Measurements from ENCODE around the gene NOSTRIN.

The NOSTRIN gene

GRCh38 chr2:168814939-168815907 lies 12.8 kb downstream of the NOSTRIN start:
- DNase-seq (ENCODE audit: low read depth): no peak
- no peak overlapping the region for H3K4me3 ChIP-seq (ENCODE audit: low read depth, low read length)

DNA sequence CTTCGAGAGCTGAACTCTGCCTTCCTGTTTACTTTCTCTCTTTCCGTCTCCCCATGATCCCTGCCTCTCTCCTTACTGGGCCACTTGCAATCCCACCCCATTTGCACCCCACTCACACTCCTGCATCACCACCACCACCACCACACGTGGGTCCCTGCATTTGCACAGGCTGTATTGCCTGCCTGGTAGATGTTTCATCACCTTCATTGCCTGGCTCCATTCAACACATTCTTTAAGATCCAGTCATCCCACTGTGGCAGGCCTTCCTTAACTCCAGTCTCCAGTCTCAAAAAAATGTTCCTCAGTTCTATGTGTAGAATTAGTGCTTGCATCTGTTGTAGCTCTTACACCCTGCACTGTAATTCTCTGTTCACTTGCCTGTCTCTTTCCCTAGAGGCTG lies 13.9 kb downstream of the NOSTRIN start:
- peak; percentile 77 for DNase-seq (ENCODE audit: low read depth)
- no peak overlapping the region for H3K4me3 ChIP-seq (ENCODE audit: low read depth, low read length)

DNA sequence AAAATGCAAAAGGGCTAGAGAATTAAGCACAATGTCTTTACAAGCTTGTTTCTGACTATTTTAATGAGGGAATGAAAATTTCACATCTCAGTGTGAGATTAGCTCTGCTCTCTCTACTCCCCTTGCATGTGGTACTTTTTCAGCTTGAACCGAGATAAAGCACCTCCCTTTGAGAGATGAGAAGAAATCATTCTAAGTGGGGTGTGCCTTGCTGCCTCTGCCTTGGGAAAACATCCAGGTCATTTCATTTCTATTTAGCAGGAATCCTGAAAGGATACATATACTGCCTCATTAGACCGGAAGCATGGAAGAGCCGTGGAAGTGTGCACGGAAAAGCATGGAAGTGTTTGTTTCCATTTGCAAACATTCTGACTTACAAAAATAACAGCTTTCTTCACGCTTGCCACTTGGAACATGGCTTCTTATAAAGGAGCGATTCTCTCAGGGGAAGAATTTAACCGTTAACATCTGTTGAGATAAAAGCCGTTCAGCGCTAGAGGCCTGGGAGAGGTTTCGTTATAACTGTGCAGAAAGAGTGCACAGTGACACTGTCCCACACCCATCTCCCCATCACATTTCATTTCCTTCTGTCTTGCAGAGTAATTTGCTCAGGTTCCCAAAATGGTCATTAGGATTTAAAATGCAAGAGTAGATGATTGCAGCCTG lies 16.7 kb downstream of the NOSTRIN start:
- no peak for DNase-seq (ENCODE audit: low read depth)

DNA sequence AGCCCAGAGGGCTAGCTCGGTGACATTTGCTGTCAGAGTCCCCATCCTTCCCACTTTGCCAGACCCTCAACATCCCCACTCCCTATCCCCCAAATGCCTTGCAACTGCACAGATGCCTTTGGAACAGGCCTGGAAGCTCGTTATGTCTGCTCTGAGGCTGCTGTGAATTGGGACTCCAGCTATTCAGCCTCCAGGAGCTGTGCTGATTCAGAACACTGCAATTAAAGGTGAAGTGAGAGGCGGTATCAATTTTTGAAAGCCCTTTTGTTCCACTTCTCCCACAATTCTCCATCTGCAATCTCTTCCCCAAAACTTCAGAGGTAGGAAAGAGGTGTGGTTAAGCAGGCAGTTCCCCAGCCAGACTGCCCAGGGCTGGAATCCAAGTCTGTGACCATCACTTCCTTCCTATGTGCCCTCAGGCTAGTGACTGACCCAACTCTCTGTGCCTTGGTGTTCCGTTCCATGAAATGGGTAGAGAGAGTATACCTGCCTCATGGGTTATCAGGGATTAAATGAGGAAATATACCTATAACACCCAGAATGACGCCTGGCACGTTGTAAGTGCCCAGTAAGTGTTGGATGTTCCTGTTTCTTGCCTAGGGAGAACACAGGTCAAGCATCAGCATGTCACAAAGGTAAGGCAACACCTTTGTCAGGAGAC lies 17.5 kb downstream of the NOSTRIN start:
- no peak overlapping the region for H3K4me3 ChIP-seq (ENCODE audit: low read depth, low read length)

More for the DNA sequence above, 16.7 kb downstream of the NOSTRIN start:
- H3K4me3 ChIP-seq (ENCODE audit: low read depth, low read length): no peak overlapping the region

DNA sequence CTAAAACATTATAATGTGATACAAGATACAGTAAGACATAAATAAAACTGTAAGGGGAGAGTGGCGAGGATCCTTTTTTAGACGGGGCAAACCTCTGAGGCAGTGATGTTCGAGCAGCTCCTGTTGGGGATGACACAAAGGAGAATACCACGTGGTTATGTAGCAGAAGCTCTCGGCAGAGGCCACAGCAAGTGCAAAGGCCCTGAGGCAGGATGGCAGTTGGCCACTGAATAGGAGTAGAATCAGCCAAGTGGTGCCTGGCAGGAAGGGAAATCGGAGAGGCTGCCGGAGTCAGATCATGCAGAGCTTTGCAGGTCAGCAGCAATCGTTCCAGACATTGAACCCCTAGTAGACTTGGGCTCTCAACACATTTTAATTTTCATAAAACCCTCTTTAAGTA lies 19.1 kb downstream of the NOSTRIN start:
- no peak overlapping the region for H3K4me3 ChIP-seq (ENCODE audit: low read depth, low read length)
- DNase-seq (ENCODE audit: low read depth): no peak

More for the DNA sequence above, 17.5 kb downstream of the NOSTRIN start:
- DNase-seq (ENCODE audit: low read depth): no peak

- no peak for DNase-seq (ENCODE audit: low read depth)
- no peak overlapping the region for H3K4me3 ChIP-seq (ENCODE audit: low read depth, low read length)
These were observed 19.6 kb downstream of the NOSTRIN start for GRCh38 chr2:168821992-168822391.

GRCh38 chr2:168825126-168825525 lies 22.7 kb downstream of the NOSTRIN start:
- H3K4me3 ChIP-seq (ENCODE audit: low read depth, low read length): no peak overlapping the region
- no peak for DNase-seq (ENCODE audit: low read depth)

DNA sequence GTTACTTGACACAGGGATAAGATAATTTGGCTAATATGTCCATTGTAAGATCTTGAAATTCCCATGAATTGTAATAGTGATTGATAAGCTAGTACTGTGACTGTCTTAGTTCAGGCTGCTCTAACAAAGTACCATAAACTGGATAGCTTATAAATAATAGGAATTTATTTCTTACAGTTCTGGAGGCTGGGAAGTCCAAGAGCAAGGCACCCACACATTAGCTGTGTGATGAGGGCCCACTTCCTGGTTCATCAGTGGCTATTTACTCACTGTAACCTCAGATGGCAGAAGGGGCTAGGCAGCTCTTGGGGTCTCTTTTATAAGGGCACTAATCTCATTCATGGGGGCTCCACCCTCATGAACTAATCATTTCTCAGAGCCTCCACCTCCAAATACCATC lies 28.5 kb downstream of the NOSTRIN start:
- H3K4me3 ChIP-seq (ENCODE audit: low read depth, low read length): no peak overlapping the region
- no peak for DNase-seq (ENCODE audit: low read depth)

DNA sequence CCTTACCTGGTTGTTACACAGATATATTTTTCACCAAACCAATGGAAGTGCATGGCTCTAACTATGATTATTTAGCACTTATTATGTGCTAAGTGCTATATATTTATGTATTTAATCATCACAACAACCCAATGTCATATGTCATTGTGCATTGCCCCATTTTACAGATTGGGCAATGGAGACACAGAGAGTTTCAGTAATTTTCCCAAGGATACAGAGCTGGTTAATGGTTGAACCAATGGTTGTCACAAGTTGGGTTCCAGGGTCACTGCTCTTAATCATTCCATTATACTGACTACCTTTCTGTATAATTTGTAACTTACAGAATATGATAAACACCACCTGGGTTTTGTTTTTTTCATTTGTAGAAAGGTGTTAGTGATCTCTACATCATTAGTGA lies 29.2 kb downstream of the NOSTRIN start:
- no peak overlapping the region for H3K4me3 ChIP-seq (ENCODE audit: low read depth, low read length)
- DNase-seq (ENCODE audit: low read depth): no peak

- no peak for DNase-seq (ENCODE audit: low read depth)
- H3K4me3 ChIP-seq (ENCODE audit: low read depth, low read length): no peak overlapping the region
These were observed 33.5 kb downstream of the NOSTRIN start for GRCh38 chr2:168835969-168836368.

- no peak for DNase-seq (ENCODE audit: low read depth)
- H3K4me3 ChIP-seq (ENCODE audit: low read depth, low read length): no peak overlapping the region
These were observed 39.0 kb downstream of the NOSTRIN start for GRCh38 chr2:168841445-168841844.

DNA sequence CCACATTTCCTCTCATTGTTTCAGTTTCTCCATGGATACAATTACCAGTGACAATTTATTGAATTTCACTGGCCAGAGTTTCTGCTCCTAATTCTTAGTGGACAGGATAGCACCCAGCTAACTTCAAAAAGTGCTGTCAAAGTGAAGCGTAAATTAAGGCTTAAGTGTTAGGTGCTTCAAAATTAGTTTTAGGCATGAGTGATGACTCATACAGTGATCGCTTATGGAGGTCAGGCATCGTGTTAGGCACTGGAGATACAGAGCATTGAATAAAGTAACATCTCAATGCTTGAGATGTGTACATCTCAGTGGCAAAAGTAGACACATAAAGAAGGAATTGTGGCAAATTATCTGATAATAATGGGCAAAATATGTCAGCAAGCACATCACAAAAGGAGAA lies 40.8 kb downstream of the NOSTRIN start:
- no peak overlapping the region for H3K4me3 ChIP-seq (ENCODE audit: low read depth, low read length)
- DNase-seq (ENCODE audit: low read depth): no peak

GRCh38 chr2:168848225-168848624 lies 45.8 kb downstream of the NOSTRIN start:
- no peak for DNase-seq (ENCODE audit: low read depth)
- no peak overlapping the region for H3K4me3 ChIP-seq (ENCODE audit: low read depth, low read length)

DNA sequence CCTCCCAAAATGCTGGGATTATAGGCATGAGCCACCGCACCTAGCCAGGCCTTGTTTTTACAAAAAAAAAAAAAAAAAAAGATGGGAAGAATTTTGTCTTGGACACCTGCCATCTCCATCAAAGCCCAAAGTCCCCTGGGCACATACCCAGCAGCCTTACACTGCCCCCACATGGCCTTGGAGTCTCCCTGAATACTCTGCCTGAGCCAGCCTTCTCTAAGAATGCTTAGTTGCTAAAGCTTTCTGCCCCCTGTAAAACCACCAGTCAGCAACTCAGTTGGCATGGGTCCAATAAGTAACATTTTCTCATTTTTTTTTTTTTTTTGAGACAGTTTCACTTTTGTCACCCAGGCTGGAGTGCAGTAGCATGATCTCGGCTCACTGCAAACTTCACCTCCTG lies 47.2 kb downstream of the NOSTRIN start:
- DNase-seq (ENCODE audit: low read depth): peak; percentile 13

DNA sequence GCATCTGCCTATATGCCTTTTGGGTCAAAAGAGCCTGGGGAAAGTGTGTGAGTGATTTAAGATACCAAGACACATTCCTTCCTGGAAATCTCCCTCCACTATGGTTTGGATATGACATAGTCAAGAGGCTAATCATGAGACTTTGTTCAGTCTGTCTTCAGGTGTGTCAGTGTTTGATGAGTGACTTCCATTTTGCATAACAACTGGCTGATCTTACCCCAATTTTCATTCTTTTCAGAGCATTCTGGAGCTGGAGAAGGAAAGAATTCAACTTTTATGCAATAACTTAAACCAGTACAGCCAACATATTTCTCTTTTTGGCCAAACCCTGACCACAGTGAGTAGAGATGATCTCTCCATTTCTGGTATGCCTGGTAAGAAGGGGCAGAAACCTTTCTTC lies 48.4 kb downstream of the NOSTRIN start:
- no peak overlapping the region for H3K4me3 ChIP-seq (ENCODE audit: low read depth, low read length)
- no peak for DNase-seq (ENCODE audit: low read depth)

More for the DNA sequence above, 47.2 kb downstream of the NOSTRIN start:
- H3K4me3 ChIP-seq (ENCODE audit: low read depth, low read length): no peak overlapping the region

GRCh38 chr2:168851674-168852320 lies 49.4 kb downstream of the NOSTRIN start:
- H3K4me3 ChIP-seq (ENCODE audit: low read depth, low read length): no peak overlapping the region

DNA sequence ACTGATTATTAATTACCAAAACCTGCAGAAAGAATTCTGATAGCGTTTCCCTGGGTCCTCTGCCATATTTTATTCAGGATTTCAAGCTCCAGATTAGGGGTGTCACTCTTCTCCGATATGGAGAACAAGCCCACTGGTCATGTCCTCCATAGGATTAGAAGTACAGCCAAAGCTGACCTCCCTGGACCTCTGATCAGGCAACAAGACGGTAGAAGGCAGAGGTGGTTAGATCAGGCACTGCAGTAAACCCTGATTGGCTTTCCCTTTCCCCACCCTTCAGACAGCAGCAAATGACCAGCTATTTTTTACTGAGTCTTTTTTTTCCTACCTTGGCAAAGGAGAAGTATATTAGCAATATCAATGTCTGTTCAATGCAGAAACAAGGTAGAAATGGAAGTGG lies 50.0 kb downstream of the NOSTRIN start:
- no peak for DNase-seq (ENCODE audit: low read depth)
- H3K4me3 ChIP-seq (ENCODE audit: low read depth, low read length): no peak overlapping the region

More at GRCh38 chr2:168851674-168852320, 49.4 kb downstream of the NOSTRIN start:
- DNase-seq (ENCODE audit: low read depth): peak; percentile 57

DNA sequence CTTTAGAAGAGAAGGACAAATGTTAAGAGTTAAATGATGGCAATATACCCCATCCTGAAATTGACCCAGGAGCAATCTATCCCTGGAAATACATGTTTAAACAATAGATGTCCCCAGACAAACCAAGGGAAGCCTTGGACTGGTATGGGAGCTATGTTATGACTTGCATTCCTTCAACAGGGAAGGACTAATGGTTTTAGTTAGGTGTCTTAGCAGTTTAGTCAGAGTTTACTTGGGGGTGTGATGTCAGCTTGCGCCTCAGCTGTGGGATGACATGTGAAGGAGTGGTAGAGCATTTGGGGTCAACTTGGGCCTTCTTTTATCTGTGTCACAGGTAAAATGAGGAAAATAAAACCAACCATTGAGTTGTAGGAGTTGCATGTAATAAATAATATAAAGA lies 51.0 kb downstream of the NOSTRIN start:
- DNase-seq (ENCODE audit: low read depth): no peak
- H3K4me3 ChIP-seq (ENCODE audit: low read depth, low read length): no peak overlapping the region

DNA sequence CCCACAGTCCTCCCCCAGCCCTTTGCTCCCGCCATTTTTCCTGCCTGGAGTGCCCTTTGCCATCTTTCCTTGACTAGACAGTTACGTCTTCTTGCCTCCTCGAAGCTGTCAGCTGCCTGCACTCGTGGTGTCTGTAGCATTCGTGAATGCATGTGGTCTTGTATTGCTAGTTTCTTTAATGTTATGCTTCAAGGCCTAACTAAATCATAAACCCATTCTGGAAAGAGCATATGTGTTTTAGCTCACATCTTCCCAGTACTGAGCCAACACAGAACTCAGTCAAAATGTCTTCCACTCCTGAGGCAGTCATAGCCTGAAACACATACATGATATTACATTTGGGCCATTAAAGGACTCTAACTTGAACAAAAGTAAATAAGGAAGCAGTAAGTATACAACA lies 52.2 kb downstream of the NOSTRIN start:
- no peak overlapping the region for H3K4me3 ChIP-seq (ENCODE audit: low read depth, low read length)
- DNase-seq (ENCODE audit: low read depth): no peak

DNA sequence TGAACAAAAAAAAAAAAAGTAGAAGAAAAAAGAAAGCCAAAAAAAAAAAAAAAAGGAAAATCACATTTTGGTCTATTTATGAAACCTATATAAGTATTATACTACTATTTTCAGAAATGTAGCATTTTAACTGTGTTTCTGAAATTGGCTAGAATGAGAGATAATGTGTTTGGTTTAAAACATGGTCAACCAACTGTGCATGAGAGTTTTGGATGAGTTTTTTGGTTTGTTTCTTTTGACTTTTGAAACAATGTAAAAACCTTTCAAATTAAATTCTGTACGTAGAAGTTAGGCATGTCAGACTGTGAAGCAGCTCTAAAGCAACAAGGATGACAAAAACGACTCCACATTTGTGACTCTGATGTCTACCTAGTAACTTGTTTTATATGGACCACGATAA lies 53.2 kb downstream of the NOSTRIN start:
- no peak overlapping the region for H3K4me3 ChIP-seq (ENCODE audit: low read depth, low read length)
- DNase-seq (ENCODE audit: low read depth): no peak
